Esophagus (tissue), 2 donors: ENCODE results near the gene LRRC46. TPM values are rescaled to one million over a fixed set of nuclear protein-coding genes. Genes with fewer than 3 reads are reported as not detected.

Source experiments
- H3K27ac ChIP-seq, 2 donors: one replicate each; pipeline ENCODE4 v1.5.1; 2013; ENCODE audit warnings: low read depth in 2 of 2, mild to moderate bottlenecking in 2 of 2, inconsistent platforms in 1 of 2, low read length in 1 of 2, moderate library complexity in 1 of 2
- H3K27me3 ChIP-seq, 2 donors: one replicate each; pipeline ENCODE4 v1.6.1; 2013; ENCODE audit warnings: low read length in 2 of 2, control low read depth in 1 of 2, mild to moderate bottlenecking in 1 of 2; ENCODE audit not compliant: insufficient read depth in 2 of 2, control insufficient read depth in 1 of 2
- H3K36me3 ChIP-seq, 2 donors: one replicate each; pipeline ENCODE4 v1.6.1; 2013; ENCODE audit warnings: low read length in 1 of 2; ENCODE audit not compliant: control insufficient read depth in 2 of 2, insufficient read depth in 2 of 2
- H3K4me1 ChIP-seq, 2 donors: one replicate each; pipeline ENCODE4 v1.6.1; 2013; ENCODE audit warnings: low read length in 1 of 2; ENCODE audit not compliant: control insufficient read depth in 2 of 2, insufficient read depth in 2 of 2
- H3K4me3 ChIP-seq, 2 donors: one replicate each; pipeline ENCODE4 v1.5.1; 2013; ENCODE audit warnings: low read length in 2 of 2, mild to moderate bottlenecking in 2 of 2, low read depth in 1 of 2, moderate library complexity in 1 of 2
- H3K9me3 ChIP-seq, 2 donors: one replicate each; pipeline ENCODE4 v1.6.1; 2013; ENCODE audit warnings: mild to moderate bottlenecking in 2 of 2, low read depth in 1 of 2, low read length in 1 of 2, moderate library complexity in 1 of 2; ENCODE audit not compliant: control insufficient read depth in 2 of 2, insufficient read depth in 1 of 2
- WGBS, 2 donors: extraction: QIAGEN DNeasy Blood & Tissue Kit; methylation state at CpG; one replicate each; pipeline ENCODE4 v1.1.7; 2013; 5-methylcytosine and 5-hydroxymethylcytosine counted together
- polyA plus RNA-seq, 2 donors: library from polyadenylated mRNA; stranded (reverse); fragments of 200-250 nt; gene quantifications; one replicate each; pipeline ENCODE4 v1.2.3, GENCODE V29; 2013
- donor health status: healthy with polysubstance abuse.
- donor health status: Bipolar disorder and iron deficiency.

LRRC46 gene
- polyA plus RNA-seq, 2 donors, result 0.25 to 0.53 TPM

DNA sequence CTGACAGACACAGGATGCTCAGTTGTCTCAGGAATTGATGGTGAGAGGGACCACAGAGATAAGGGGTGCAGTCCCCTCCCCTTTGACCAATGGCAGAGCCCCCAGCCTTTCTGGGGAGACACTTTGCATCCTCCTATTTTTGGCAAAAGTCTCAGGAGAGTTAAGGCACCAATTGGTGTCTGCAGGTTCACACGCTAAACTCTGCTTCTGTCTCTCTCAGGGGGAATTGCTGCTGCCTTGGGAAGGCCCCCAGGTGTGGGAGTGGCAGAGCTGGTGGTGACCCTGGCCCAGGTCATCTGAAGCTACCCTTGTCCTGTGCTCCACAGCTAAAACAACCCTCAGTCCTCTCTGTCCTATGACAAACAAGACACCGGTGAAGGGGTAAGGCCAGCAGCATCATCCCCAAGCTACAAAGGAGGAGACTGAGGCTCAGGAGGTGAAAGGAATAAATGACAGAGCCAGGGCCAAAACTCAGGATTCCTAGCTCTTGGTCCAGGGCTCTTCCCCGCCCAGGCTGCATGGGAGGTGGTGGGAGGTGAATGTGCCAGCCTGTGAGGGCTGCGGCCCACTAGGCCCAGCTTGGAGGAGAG is 30.2 kb upstream of the LRRC46 start:
- Histone ChIP-seq H3K4me1 (no peaks in the 10 kb centered on the region), H3K27me3 (no peaks in the 10 kb centered on the region), H3K36me3 (no peaks in the 10 kb centered on the region), H3K9me3 (no peaks in the 10 kb centered on the region), H3K27ac (no peak overlapping the region), H3K4me3 (no peak overlapping the region)
- 77 to 85% methylated on average over 4 of the region's 4 CpGs for WGBS, 2 donors

DNA sequence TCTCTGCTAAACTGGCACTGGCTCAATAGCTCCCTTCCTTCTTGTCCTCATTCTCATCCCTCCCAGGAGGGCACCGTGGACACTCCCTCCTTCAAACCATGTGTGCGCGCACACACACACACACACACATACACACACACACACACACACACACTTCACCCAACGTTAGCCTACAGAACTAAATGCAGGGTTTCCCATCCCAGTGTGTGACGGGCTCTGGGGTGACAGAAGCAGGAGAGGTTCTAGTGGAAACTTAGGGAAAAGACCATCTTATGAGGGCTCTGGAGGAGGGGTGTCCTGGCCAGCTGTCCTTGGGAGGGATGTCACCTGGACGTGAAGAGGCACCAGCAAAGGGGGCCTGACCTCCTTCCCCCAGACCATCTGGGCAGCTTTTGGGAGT is 29.6 kb upstream of the LRRC46 start:
- Histone ChIP-seq H3K27me3 (no peaks in the 10 kb centered on the region), H3K36me3 (no peaks in the 10 kb centered on the region), H3K4me1 (no peaks in the 10 kb centered on the region), H3K9me3 (no peaks in the 10 kb centered on the region), H3K4me3 (no peak overlapping the region), H3K27ac (no peak overlapping the region)
- 47 to 58% methylated on average over 6 of the region's 6 CpGs for WGBS, 2 donors

DNA sequence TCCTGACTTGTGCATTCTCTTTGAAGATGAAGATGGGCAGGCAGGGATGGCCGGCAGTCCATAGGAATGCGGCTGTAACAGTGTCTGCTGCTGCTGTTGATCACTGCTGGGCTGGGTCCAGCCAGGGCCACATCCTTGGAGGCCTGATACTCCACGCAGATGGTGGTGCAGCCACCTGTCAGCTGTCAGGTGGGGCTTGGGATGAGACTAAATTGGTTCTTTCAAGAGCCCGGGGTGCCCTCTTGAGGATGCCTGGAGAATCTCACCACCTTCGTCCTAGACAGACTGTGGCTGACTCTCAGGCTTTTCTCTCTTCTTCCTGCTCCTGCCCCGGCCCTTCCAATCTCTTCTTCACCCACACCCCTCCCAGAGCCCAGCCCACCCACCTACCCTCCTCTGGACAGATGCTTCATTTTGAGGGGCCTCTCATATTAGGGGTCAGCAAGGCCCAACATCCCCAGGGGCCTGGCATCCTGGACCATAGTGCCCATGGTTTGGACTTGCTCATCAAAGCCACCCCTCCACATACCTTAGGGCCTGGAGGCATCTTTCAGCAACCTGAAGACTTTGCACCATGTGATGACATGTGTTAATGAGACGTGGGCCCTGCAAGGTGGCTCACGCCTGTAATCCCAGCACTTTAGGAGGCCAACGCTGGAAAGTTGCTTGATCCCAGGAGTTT is 29.0 kb upstream of the LRRC46 start:
- 29 to 33% methylated on average over 9 of the region's 9 CpGs for WGBS, 2 donors
- Histone ChIP-seq H3K27ac (no peak overlapping the region), H3K4me1 (no peaks in the 10 kb centered on the region), H3K27me3 (no peaks in the 10 kb centered on the region), H3K4me3 (no peak overlapping the region), H3K9me3 (no peaks in the 10 kb centered on the region), H3K36me3 (peaks cover 0 to 1% of the 10 kb centered on the region in 2 donors)

DNA sequence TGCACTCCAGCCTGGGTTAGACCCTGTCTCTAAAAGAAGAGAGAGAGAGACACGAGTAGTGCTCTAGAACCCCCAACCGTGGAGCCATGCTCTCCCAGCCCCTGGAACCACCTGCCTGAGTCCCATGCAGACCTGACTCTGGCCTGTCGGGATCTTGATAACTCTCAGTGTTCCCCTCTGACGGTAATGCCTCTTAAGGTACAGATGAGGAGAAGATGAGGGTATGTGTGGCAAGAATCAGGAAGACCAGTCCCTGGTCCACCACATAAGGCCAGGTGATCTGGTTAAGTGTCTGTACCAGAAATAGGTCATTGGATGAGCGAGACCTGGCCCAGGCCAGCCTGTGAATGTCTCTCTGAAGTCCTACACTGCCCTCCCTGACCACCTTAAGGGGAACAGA is 28.3 kb upstream of the LRRC46 start:
- H3K27me3 ChIP-seq, result no peaks in the 10 kb centered on the region
- peaks cover 0 to 4% of the 10 kb centered on the region in 2 donors for H3K36me3 ChIP-seq
- no peaks in the 10 kb centered on the region for H3K4me1 ChIP-seq
- no peaks in the 10 kb centered on the region for H3K9me3 ChIP-seq
- H3K4me3 ChIP-seq, result no peak overlapping the region
- 57 to 69% methylated on average over 5 of the region's 5 CpGs for WGBS, 2 donors
- no peak overlapping the region for H3K27ac ChIP-seq

DNA sequence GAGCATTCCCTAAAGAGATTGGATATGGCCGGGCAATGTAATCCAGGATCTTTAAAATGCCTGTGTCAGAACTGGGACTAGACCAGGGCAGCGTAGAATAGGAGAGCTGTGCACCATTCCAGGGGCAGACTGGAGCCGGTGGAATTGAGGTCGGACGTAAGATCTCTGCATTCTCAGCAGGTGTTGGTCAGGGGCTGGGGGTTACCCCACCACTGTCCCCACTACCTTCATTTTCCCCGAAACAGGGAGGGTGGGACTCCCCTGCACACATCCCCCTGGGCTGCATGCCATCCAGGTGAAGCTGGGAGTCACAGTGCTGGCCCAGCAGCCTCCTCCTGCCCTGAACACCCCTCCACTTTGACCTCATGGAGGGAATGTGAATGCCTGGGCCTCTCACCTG is 27.7 kb upstream of the LRRC46 start:
- Histone ChIP-seq H3K27me3 (no peaks in the 10 kb centered on the region), H3K4me1 (no peaks in the 10 kb centered on the region), H3K36me3 (peaks cover 0 to 5% of the 10 kb centered on the region in 2 donors), H3K9me3 (no peaks in the 10 kb centered on the region), H3K27ac (no peak overlapping the region), H3K4me3 (no peak overlapping the region)
- WGBS, 2 donors, result 76 to 80% methylated on average over 6 of the region's 6 CpGs

DNA sequence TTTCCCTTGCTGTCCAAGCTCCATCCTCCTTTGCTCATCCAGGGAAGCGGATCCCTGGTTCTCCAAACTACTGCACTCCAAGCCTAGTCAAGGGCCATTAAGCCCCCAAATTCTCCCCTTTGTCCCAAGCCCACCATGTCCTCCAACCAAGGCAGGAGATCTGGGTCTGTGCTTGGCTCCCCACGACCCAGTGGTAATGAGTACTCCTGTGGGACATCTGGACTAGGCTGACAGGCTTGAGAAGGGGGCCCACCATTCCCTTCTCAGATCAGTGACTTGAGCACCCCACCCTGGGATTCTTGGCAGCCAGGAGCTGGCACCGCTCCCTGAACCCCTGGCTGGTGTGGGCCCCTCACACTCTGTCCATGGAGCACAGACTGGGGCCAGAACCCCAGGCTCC is 27.0 kb upstream of the LRRC46 start:
- Histone ChIP-seq H3K4me1 (peaks cover 4 to 6% of the 10 kb centered on the region in 2 donors), H3K4me3 (no peak overlapping the region), H3K36me3 (peaks cover 0 to 8% of the 10 kb centered on the region in 2 donors), H3K9me3 (no peaks in the 10 kb centered on the region), H3K27me3 (no peaks in the 10 kb centered on the region), H3K27ac (no peak overlapping the region)
- whole genome bisulfite sequencing, 2 donors, result 67 to 75% methylated on average over 3 of the region's 3 CpGs

DNA sequence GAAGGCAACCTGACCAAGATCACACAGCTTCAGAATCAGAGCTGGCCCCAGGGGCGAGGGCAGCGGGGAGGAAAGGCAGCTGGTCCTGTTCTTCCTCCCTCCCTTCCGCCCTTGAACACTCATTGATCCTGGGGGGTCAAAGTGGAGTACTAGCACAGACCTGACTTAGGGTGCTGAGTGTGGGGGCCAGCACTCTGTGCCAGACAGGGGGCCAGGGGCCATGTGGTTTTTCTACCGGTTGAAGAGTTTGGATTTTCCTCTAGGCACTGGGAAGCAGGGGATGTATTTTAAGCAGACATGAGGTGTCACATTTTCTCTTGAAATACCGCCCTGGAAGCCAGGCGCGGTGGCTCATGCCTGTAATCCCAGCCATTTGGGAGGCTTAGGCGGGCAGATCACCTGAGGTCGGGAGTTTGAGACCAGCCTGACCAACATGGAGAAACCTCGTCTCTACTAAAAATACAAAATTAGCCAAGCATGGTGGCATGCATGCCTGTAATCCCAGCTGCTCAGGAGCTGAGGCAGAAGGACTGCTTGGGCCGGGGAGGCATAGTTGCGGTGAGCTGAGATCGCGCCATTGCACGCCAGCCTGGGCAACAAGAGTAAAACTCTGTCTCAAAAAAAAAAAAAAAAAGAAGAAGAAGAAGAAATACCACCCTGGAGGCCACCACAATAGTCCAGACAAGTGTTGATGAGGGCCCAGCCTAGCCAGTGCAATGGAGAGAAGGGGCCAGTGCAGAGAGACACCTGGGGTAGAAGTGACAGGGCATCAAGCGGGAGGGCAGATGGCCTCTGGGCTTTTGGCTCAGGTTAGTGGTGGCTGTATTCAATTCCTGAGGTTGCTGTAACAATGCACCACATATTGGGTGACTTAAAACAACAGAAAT is 25.2 kb upstream of the LRRC46 start:
- no peaks in the 10 kb centered on the region for H3K27me3 ChIP-seq
- H3K27ac ChIP-seq, result no peak overlapping the region
- WGBS, 2 donors, result 90 to 92% methylated on average over 16 of the region's 16 CpGs
- H3K4me1 ChIP-seq, result peaks cover 5 to 12% of the 10 kb centered on the region in 2 donors
- H3K36me3 ChIP-seq, result peaks cover 0 to 8% of the 10 kb centered on the region in 2 donors
- H3K9me3 ChIP-seq, result no peaks in the 10 kb centered on the region
- H3K4me3 ChIP-seq, result no peak overlapping the region

DNA sequence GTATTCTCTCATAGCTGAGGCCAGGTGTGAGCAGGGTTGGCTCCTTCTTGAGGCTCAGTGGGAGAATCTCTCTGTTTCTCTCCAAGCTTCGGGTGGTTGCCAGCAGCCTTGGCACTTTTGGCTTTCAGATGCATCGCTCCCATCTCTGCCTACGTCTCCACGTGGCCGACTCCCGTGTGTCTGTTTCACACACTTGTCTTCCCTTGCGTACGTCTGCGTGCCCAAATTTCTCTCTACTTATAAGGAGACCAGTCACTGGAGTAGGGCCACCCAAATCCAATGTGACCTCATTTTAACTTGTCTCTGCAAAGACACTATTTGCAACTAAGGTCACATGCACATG is 24.6 kb upstream of the LRRC46 start:
- Histone ChIP-seq H3K36me3 (peaks cover 0 to 8% of the 10 kb centered on the region in 2 donors), H3K4me3 (no peak overlapping the region), H3K27me3 (no peaks in the 10 kb centered on the region), H3K4me1 (peaks cover 5 to 12% of the 10 kb centered on the region in 2 donors), H3K9me3 (no peaks in the 10 kb centered on the region), H3K27ac (no peak overlapping the region)
- WGBS, 2 donors, result 88 to 91% methylated on average over 9 of the region's 9 CpGs

DNA sequence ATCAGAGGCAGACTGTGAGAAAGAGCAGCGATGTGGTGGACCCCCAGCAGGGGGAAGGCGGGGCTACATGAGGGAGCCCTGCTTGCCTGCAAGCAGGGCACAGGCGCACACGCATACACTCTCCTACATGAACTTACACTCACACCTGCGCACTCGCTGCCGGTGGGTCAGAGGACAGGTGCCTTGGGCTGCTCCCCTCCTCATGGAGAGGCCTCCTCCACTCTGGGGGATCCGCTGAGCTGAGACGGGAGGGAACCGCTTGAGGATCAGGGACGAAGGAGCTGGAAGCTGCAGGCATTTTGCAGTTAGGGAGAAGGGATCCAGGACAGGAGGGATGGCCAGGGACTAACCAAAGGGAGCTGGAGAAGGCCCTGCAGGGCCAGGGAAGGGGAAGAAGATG is 24.0 kb upstream of the LRRC46 start:
- Histone ChIP-seq H3K4me3 (no peak overlapping the region), H3K4me1 (peaks cover 5 to 12% of the 10 kb centered on the region in 2 donors), H3K27me3 (no peaks in the 10 kb centered on the region), H3K36me3 (peaks cover 0 to 8% of the 10 kb centered on the region in 2 donors), H3K27ac (no peak overlapping the region), H3K9me3 (no peaks in the 10 kb centered on the region)
- 81 to 91% methylated on average over 11 of the region's 11 CpGs for WGBS, 2 donors
